SHP77 treated with DMSO at 0.1 percent for 48 hours (cell line): ENCODE data around the gene FAM180B.
"Not testable (repeated sequence)": the region's sequence is repeated elsewhere in the genome, so short reads cannot be mapped to it uniquely, and the experiment has no call there.

ENCODE experiments used
- DNase-seq: peaks from one replicate; lab custom pipeline; 2025; lab: John Stamatoyannopoulos, UW

FAM180B gene

GRCh38 chr11:47595029-47595428 is 8.6 kb downstream of the FAM180B start:
- DNase-seq: no peak

DNA sequence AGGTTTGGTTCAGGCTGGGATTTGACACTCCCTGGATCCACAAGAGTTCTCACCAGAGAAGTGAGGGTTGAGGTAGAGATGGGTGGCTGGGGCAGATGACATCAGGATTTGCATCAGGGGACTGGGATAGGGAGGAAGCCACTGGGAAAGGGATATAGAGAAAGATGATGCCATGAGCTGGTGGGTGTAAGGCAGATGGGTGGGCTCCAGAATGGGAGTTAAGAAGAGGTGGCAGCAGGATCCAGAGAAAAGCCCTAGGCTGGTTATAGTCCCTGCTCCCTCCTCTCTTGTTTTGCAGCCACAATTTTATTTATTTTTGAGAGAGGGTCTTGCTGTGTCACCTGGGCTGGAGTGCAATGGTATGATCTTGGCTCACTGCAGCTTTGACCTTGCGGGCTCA is 9.5 kb downstream of the FAM180B start:
- DNase-seq: no peak

DNA sequence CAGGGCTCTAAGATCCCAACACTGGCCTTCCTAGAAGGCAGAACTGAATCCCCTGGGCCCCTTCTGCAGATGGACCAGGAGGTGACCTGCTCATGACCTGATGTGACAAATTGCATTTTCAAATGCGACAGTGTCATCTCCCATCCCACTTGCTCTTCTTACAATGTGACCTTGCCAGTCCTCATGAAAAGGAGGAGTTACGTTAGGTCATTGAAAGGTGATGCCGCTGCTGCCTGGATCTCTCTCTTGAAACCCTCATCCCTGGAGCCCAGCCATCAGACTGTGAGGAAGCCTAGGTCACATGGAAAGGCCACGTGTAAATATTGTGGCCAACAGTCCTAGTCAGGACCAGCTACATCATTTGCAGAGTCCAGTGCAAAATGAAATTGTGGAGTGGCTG is 13.4 kb downstream of the FAM180B start:
- no peak for DNase-seq

- no peak for DNase-seq
Measured at GRCh38 chr11:47603295-47603694, 16.8 kb downstream of the FAM180B start.

DNA sequence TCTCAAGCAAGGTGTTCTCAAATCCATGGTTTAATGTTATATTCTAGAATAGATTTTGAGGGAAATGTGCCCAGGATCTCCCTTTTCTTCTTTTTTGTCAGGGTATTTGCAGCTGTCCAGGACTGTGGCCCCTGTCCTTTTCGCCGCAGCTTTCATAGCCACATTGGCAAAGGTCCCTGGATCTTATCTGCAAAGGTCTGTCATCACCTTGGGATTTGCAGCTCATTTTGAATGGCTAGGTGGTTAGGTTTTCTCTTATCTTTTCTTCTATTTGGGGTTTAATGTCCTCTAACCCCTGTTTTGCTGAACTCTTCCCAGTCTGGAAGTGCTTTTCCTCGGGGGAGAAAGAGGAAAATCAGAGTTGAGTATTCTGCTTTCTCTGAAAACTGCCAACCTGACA is 19.4 kb downstream of the FAM180B start:
- no peak for DNase-seq

DNA sequence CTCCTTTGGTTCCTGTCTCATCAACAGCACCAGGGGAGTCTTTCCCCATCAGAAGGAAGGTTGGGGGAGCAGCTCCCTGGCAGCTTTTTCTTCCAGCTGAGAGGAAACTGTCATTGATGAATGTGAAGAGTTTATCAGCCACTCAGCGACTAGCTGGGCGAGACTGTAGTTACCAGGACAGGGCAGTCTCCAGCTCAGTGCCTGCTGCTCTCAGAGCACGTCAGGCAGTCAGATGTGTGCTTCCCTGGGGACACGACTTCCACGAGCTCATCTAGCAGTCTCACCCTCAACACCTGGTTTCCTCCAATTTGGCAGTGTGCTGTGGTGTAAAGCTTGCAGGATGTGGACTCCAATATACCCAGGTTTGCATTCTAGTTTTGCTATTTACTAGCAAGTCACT is 20.3 kb downstream of the FAM180B start:
- DNase-seq: no peak

GRCh38 chr11:47607380-47607779 is 20.9 kb downstream of the FAM180B start:
- no peak for DNase-seq

DNA sequence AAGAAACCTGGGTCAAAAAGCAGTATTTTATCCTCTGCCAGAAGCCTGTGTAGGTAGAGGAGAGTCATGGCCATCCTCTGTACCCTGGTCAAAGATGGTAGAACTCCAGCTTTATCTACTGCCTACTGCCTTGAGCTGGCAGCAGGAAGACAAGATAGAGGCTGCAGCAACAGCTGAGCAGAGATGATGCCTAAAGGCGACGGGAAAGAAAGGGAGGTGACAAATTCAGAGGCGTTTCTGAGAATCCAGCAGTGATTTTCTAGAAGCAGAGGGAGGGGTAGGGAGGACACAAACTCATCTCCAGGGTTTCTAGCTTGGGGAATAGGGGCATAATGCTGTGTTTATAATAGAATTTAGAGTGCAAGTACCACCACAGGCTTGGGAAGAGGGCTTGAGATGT is 23.2 kb downstream of the FAM180B start:
- DNase-seq: no peak

GRCh38 chr11:47611348-47611794 is 24.9 kb downstream of the FAM180B start:
- no peak for DNase-seq

DNA sequence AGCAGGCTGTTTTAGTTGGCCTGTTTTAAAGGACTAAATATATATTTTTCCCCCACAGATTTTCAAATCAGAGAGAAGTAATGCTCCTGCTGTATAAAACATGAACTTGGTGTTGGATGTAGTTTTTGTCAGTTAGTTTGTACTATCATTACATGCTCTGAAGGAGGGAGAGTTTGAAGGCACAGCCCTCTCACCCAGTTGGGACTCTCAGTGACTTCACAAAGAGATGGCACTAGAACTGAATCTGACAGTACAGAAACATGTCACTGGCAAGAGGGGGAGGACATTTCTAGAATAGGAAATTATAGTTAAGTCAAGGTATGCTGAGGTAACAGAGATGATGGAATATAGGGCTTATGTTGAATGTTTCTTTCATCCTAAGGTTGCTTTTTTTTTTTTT is 28.8 kb downstream of the FAM180B start:
- no peak for DNase-seq

DNA sequence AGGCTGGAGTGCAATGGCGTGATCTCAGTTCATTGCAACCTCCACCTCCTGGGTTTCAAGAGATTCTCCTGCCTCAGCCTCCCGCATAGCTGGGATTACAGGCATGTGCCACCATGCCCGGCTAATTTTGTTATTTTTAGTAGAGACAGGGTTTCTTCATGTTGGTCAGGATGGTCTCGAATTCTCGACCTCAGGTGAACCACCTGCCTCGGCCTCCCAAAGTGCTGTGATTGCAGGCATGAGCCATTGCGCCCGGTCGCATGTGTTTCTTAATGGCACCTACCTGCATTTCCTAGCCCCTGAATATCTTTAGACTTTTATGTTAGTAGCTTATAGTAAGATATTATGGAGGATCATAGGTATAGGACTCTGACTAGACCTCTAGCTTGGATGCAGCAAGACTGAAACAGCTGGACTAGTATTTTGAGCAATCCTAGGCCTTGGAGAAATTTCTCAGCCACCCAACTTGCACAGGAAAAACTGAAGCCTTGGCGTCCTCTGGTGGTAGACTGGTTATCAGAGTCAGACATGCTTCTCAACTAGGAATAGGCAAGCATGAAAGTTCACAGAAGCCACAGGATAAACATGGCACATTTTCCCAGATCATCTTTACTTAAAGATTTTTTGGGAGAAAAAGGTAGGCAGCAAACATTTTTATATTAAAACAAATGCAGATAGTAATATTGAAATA is 30.4 kb downstream of the FAM180B start:
- peak; percentile 6 for DNase-seq

- DNase-seq: no peak
Measured at GRCh38 chr11:47617417-47617809, 30.9 kb downstream of the FAM180B start.

- DNase-seq: no peak
Measured at GRCh38 chr11:47620836-47621378, 34.4 kb downstream of the FAM180B start.

GRCh38 chr11:47626234-47626633 is 39.8 kb downstream of the FAM180B start:
- DNase-seq: no peak

DNA sequence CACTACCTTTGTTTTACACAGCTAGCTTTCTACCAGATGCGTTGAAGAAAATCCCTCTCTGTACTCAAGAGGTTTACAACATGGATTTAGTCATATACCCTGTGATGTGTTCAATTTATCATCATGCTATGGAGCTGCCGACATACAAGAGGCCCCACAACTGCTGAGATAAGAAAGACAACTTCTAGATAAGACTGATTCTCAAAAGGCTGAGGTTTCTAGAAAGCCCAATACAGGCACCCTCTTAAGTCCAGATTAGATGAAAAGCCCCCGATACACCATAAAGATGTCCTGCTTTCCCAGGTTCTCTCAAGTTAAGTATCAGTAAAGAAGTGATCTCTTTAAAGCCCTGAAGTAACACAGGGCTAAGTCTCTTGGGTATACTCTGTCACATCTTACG is 41.5 kb downstream of the FAM180B start:
- DNase-seq: no peak

- DNase-seq: no peak
Measured at GRCh38 chr11:47631473-47631872, 45.0 kb downstream of the FAM180B start.

DNA sequence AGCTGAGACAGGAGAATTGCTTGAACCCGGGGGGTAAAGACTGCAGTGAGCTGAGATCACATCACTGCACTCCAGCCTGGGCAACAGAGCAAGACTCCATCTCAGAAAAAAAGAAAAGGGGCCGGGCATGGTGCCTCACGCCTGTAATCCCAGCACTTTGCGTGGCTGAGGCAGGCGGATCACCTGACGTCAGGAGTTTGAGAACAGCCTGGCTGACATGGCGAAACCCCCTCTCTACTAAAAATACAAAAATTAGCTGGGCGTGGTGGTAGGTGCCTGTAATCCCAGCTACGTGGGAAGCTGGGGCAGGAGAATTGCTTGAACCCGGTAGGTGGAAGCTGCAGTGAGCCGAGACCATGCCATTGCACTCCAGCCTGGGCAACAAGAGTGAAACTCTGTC is 49.9 kb downstream of the FAM180B start:
- DNase-seq: not testable (repeated sequence)
